ENCODE data around the gene IRAK1. TPM values are rescaled to one million over a fixed set of nuclear protein-coding genes. Genes with fewer than 3 reads are reported as not detected.

The IRAK1 gene
- total RNA-seq, 4 donors from 2014 or later = 33.0 to 84.7 (median 41.6) TPM

DNA sequence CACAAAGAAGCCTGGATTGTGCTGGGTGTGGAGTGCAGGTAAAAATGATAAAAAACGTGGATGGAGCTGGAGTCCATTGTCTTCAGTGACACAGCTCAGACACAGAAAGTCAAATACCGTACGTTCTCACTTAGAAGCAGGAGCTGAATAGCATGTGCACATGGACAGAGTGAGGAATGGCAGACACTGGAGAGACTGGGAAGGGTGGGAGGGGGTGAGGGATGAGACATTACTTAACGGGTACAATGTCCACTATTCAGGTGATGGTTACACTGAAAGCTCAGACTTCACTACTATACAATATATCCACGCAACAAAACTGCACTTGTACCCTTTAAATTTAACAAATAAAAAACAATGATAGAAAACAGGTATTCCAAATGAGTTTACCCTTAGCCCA is 18.1 kb upstream of the IRAK1 start:
- 55 to 82% methylated on average over 4 to 5 of the region's 5 CpGs for WGBS, 2 donors (ENCODE audit: low coverage in 1 of 2)
- no peaks in the 10 kb centered on the region for H3K27me3 ChIP-seq

DNA sequence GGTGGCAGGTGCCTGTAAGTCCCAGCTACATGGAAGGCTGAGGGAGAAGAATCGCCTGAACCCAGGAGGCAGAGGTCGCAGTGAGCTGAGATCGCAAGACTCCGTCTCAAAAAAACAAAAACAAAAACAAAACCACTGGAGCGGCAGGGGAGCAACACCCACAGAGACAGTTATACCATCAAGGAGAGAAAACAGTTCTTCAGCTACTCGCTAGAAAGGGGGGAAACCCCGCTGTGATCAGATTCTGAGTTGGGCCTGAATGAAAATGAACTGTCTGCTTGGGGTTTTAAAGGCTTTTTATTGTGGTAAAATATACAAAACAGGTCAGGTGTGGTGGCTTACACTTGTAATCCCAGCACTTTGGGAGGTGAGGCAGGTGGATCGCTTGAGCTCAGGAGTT is 16.8 kb upstream of the IRAK1 start:
- Histone ChIP-seq H3K4me3 (no peak overlapping the region), H3K27ac (no peak overlapping the region), H3K27me3 (no peaks in the 10 kb centered on the region), H3K4me1 (peaks cover 0 to 73% (median 13%) of the 10 kb centered on the region in 3 donors), H3K36me3 (peaks cover 0 to 9% of the 10 kb centered on the region in 2 donors), H3K9me3 (no peaks in the 10 kb centered on the region)
- no peak for ATAC-seq
- TF ChIP-seq POLR2A (IDR thresholded peaks at IDR 0.05) = no peak
- no peak for TF ChIP-seq EP300 (IDR thresholded peaks at IDR 0.05)
- TF ChIP-seq, protein P1, sequence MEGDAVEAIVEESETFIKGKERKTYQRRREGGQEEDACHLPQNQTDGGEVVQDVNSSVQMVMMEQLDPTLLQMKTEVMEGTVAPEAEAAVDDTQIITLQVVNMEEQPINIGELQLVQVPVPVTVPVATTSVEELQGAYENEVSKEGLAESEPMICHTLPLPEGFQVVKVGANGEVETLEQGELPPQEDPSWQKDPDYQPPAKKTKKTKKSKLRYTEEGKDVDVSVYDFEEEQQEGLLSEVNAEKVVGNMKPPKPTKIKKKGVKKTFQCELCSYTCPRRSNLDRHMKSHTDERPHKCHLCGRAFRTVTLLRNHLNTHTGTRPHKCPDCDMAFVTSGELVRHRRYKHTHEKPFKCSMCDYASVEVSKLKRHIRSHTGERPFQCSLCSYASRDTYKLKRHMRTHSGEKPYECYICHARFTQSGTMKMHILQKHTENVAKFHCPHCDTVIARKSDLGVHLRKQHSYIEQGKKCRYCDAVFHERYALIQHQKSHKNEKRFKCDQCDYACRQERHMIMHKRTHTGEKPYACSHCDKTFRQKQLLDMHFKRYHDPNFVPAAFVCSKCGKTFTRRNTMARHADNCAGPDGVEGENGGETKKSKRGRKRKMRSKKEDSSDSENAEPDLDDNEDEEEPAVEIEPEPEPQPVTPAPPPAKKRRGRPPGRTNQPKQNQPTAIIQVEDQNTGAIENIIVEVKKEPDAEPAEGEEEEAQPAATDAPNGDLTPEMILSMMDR (IDR thresholded peaks at IDR 0.05) = no peak
- no peak for TF ChIP-seq POLR2AphosphoS5 (IDR thresholded peaks at IDR 0.05)
- WGBS, 2 donors (ENCODE audit: low coverage in 1 of 2) = 94% methylated on average over 3 of the region's 8 CpGs; no CpG with 5 or more reads in 1 of the 2 donors

More for the DNA sequence above, 18.1 kb upstream of the IRAK1 start:
- no peak for ATAC-seq
- H3K36me3 ChIP-seq = no peaks in the 10 kb centered on the region
- H3K4me1 ChIP-seq = peaks cover 3 to 79% (median 20%) of the 10 kb centered on the region in 3 donors
- H3K4me3 ChIP-seq = no peak overlapping the region
- H3K27ac ChIP-seq = no peak overlapping the region
- H3K9me3 ChIP-seq = no peaks in the 10 kb centered on the region
- TF ChIP-seq, protein P1 (IDR thresholded peaks at IDR 0.05) = no peak
- no peak for TF ChIP-seq EP300 (IDR thresholded peaks at IDR 0.05)
- no peak for TF ChIP-seq POLR2A (IDR thresholded peaks at IDR 0.05)
- TF ChIP-seq POLR2AphosphoS5 (IDR thresholded peaks at IDR 0.05) = no peak

DNA sequence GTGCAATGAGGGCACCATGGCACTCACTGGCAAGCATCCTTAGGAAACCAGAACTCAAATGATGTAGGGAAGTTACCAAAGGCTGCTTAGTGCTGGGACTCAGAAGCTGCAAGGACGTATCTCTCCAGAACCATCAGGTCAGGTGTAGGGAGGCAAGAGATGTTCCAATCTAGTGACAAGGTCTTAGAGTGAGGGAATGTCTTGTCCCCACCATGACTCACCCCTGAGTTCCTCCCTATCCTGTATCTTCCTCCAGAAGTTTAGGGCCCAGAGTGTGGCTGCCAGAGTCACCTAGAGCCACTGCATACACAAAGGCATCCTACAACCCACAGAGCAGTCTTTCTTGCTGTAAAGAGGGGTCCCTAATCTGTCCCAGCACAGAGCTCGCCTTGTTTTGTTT is 14.1 kb upstream of the IRAK1 start:
- 86% methylated on average over 1 of the region's 2 CpGs; no CpG with 5 or more reads in 1 of the 2 donors for WGBS, 2 donors (ENCODE audit: low coverage in 1 of 2)
- H3K36me3 ChIP-seq = peaks cover 0 to 34% of the 10 kb centered on the region in 2 donors
- no peak for TF ChIP-seq POLR2A (IDR thresholded peaks at IDR 0.05)
- TF ChIP-seq, protein P1 (IDR thresholded peaks at IDR 0.05) = no peak
- no peak for TF ChIP-seq POLR2AphosphoS5 (IDR thresholded peaks at IDR 0.05)
- TF ChIP-seq EP300 (IDR thresholded peaks at IDR 0.05) = no peak
- H3K9me3 ChIP-seq = no peaks in the 10 kb centered on the region
- H3K27ac ChIP-seq = no peak overlapping the region
- no peak overlapping the region for H3K4me3 ChIP-seq
- H3K27me3 ChIP-seq = no peaks in the 10 kb centered on the region
- no peak for ATAC-seq
- H3K4me1 ChIP-seq = peaks cover 0 to 47% (median 0%) of the 10 kb centered on the region in 3 donors

DNA sequence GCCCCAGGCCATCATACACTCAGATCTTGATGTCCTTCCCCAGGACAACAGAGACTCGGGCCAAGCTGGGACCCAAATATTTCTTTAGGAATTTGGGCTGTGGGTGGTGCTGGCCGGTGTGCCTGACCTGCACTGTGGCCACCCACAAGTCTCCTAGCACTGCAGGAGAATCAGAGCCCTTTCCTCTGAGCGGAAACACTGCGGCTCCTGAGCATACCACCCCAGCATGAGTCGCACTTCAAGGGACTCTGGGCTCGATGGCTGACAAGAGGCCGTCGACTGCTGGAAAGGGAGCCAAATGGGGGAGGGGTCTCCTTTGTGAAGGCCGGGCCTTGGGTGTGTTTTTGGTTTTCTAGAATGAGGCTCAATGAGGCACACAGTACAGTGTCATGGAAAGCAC is 13.0 kb upstream of the IRAK1 start:
- no peak overlapping the region for H3K27ac ChIP-seq
- TF ChIP-seq POLR2A (IDR thresholded peaks at IDR 0.05) = no peak
- TF ChIP-seq EP300 (IDR thresholded peaks at IDR 0.05) = no peak
- TF ChIP-seq, protein P1 (IDR thresholded peaks at IDR 0.05) = no peak
- TF ChIP-seq POLR2AphosphoS5 (IDR thresholded peaks at IDR 0.05) = no peak
- H3K36me3 ChIP-seq = peaks cover 0 to 41% of the 10 kb centered on the region in 2 donors
- H3K4me1 ChIP-seq = peaks cover 0 to 46% (median 0%) of the 10 kb centered on the region in 3 donors
- no peaks in the 10 kb centered on the region for H3K27me3 ChIP-seq
- no peak overlapping the region for H3K4me3 ChIP-seq
- WGBS, 2 donors (ENCODE audit: low coverage in 1 of 2) = 58% methylated on average over 2 of the region's 9 CpGs; no CpG with 5 or more reads in 1 of the 2 donors
- H3K9me3 ChIP-seq = no peaks in the 10 kb centered on the region
- no peak for ATAC-seq

DNA sequence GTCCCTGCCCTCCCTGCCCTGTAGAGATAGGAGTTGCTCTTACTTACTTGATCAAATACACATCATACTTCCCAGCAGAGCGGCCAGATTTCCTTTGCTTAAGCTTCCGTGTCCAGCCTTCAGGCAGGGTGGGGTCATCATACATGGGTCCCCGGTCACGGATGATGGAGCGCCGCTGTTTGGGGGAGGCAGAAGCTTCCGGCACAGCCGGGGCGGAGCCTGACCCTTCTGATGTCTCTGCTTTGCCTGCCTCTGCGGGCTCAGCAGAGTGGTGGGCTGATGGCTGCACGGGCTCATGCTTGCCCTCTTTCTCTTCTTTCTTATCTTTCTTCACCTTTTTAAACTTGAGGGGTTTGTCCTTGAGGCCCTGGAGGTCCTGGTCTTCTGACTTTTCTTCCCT is 12.5 kb upstream of the IRAK1 start:
- Histone ChIP-seq H3K9me3 (no peaks in the 10 kb centered on the region), H3K4me1 (peaks cover 0 to 46% (median 0%) of the 10 kb centered on the region in 3 donors), H3K4me3 (no peak overlapping the region), H3K36me3 (peaks cover 0 to 45% of the 10 kb centered on the region in 2 donors), H3K27ac (no peak overlapping the region), H3K27me3 (no peaks in the 10 kb centered on the region)
- no peak for ATAC-seq
- TF ChIP-seq EP300 (IDR thresholded peaks at IDR 0.05) (no peak), POLR2AphosphoS5 (IDR thresholded peaks at IDR 0.05) (no peak), POLR2A (IDR thresholded peaks at IDR 0.05) (no peak)
- TF ChIP-seq, protein P1 (IDR thresholded peaks at IDR 0.05) = no peak
- no CpG with 5 or more reads among the region's 11 CpGs for WGBS, 2 donors (ENCODE audit: low coverage in 1 of 2)

Measured in gastroesophageal sphincter (tissue), 4 donors.